HEK293 (cell line): ENCODE data around the gene TAS2R31.

Source experiments
- BCL6B ChIP-seq: fragments of 450-650 bp; formaldehyde crosslinking; IDR thresholded peaks from 2 replicates; pipeline ENCODE4 v1.5.1; 2017; ENCODE audit warnings: missing biosample characterization, missing genetic modification characterization
- CTCF ChIP-seq: fragments of 450-650 bp; formaldehyde crosslinking; IDR thresholded peaks from 2 replicates; pipeline ENCODE4 v1.5.1; 2016; ENCODE audit warnings: missing biosample characterization, missing genetic modification characterization
- HOXA7 ChIP-seq: sonication (generic); formaldehyde crosslinking; IDR thresholded peaks from 2 replicates; pipeline ENCODE4 v1.8.1; 2022; ENCODE audit warnings: missing genetic modification reagents, borderline replicate concordance
- ZBTB8A ChIP-seq: fragments of 450-650 bp; formaldehyde crosslinking; IDR thresholded peaks from 2 replicates; pipeline ENCODE4 v1.5.1; 2016; ENCODE audit warnings: missing biosample characterization, missing genetic modification characterization
- ZFP37 ChIP-seq: fragments of 450-650 bp; formaldehyde crosslinking; IDR thresholded peaks from 2 replicates; pipeline ENCODE4 v1.5.1; 2016; ENCODE audit warnings: missing biosample characterization, missing genetic modification characterization
- ZNF155 ChIP-seq: fragments of 450-650 bp; formaldehyde crosslinking; IDR thresholded peaks from 2 replicates; pipeline ENCODE4 v1.5.1; 2016; ENCODE audit warnings: missing biosample characterization, missing genetic modification characterization
- ZNF16 ChIP-seq: fragments of 450-650 bp; formaldehyde crosslinking; IDR thresholded peaks from 2 replicates; pipeline ENCODE4 v1.5.1; 2016; ENCODE audit warnings: low read depth, missing biosample characterization, missing genetic modification characterization
- ZNF239 ChIP-seq: fragments of 450-650 bp; formaldehyde crosslinking; IDR thresholded peaks from 2 replicates; pipeline ENCODE4 v1.5.1; 2016; ENCODE audit warnings: missing biosample characterization, missing genetic modification characterization
- ZNF423 ChIP-seq: fragments of 450-650 bp; formaldehyde crosslinking; IDR thresholded peaks from 2 replicates; pipeline ENCODE4 v1.5.1; 2016; ENCODE audit warnings: missing biosample characterization, missing genetic modification characterization
- ZNF664 ChIP-seq: fragments of 450-650 bp; formaldehyde crosslinking; IDR thresholded peaks from 2 replicates; pipeline ENCODE4 v1.5.1; 2016; ENCODE audit warnings: missing biosample characterization, missing genetic modification characterization
- TF ChIP-seq, protein P1 (sequence below): fragments of 450-650 bp; formaldehyde crosslinking; IDR thresholded peaks from 2 replicates; pipeline ENCODE4 v1.5.1; 2016; ENCODE audit warnings: missing biosample characterization, missing genetic modification characterization, low read depth

GRCh38 chr12:11023387-11023786, 7.8 kb downstream of the TAS2R31 start:
- TF ChIP-seq CTCF (tag by site-specific recombination), result no peak
- TF ChIP-seq ZNF423 (tag by site-specific recombination), result no peak
- no peak for TF ChIP-seq ZNF16 (tag by site-specific recombination)
- TF ChIP-seq, protein P1, sequence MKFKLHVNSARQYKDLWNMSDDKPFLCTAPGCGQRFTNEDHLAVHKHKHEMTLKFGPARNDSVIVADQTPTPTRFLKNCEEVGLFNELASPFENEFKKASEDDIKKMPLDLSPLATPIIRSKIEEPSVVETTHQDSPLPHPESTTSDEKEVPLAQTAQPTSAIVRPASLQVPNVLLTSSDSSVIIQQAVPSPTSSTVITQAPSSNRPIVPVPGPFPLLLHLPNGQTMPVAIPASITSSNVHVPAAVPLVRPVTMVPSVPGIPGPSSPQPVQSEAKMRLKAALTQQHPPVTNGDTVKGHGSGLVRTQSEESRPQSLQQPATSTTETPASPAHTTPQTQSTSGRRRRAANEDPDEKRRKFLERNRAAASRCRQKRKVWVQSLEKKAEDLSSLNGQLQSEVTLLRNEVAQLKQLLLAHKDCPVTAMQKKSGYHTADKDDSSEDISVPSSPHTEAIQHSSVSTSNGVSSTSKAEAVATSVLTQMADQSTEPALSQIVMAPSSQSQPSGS (tag by site-specific recombination), result no peak
- TF ChIP-seq BCL6B (tag by site-specific recombination), result no peak
- no peak for TF ChIP-seq ZNF239 (tag by site-specific recombination)
- no peak for TF ChIP-seq ZFP37 (tag by site-specific recombination)
- TF ChIP-seq ZBTB8A, result no peak
- no peak for TF ChIP-seq ZNF155 (tag by site-specific recombination)
- TF ChIP-seq HOXA7 (CRISPR knock-in tag), result no peak
- no peak for TF ChIP-seq ZNF664 (tag by site-specific recombination)
